ENCODE measurements around the gene CDC25A.
A peak's percentile ranks its signal among the peaks of the same experiment; 100 is the strongest.

CDC25A gene

DNA sequence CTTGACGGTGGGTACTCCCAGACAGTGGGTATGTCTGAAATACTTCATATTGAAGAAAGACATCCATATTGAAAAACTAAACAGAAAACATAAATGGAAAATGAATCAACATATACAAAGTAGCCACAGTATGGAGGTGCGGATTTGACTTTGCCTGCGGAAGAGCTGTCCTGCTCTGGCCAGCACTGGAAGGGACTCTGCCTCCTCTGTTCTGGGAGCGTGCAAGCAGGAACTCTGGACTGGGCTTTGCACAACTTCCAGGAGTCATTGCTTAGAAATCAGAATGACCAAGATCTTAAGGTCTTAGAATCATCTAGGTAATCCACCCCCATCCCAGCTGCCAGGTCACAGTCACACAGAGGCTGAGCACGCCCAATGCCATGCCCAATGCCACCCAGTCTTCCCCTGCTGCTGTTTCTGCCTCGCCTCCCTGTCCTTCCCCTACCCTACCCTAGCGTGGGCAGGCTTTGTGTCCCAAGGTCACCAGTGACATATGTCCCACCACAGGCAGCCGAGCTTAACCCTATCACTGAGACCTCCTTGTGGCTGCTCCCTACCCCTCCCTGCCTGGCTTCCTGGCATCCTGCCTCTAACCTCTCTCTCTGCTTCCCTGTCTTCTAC lies 36.3 kb downstream of the CDC25A start:
- TF ChIP-seq, protein P1, sequence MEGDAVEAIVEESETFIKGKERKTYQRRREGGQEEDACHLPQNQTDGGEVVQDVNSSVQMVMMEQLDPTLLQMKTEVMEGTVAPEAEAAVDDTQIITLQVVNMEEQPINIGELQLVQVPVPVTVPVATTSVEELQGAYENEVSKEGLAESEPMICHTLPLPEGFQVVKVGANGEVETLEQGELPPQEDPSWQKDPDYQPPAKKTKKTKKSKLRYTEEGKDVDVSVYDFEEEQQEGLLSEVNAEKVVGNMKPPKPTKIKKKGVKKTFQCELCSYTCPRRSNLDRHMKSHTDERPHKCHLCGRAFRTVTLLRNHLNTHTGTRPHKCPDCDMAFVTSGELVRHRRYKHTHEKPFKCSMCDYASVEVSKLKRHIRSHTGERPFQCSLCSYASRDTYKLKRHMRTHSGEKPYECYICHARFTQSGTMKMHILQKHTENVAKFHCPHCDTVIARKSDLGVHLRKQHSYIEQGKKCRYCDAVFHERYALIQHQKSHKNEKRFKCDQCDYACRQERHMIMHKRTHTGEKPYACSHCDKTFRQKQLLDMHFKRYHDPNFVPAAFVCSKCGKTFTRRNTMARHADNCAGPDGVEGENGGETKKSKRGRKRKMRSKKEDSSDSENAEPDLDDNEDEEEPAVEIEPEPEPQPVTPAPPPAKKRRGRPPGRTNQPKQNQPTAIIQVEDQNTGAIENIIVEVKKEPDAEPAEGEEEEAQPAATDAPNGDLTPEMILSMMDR (IDR thresholded peaks at IDR 0.05; ENCODE audit: low read depth, low read length, missing control alignments), result no peak
- no peak overlapping the region for H3K4me3 ChIP-seq (ENCODE audit: low read depth, low read length)
- in situ Hi-C loops (cut with HindIII; ENCODE audit: low sequenced_read_pairs), result no loop called here

DNA sequence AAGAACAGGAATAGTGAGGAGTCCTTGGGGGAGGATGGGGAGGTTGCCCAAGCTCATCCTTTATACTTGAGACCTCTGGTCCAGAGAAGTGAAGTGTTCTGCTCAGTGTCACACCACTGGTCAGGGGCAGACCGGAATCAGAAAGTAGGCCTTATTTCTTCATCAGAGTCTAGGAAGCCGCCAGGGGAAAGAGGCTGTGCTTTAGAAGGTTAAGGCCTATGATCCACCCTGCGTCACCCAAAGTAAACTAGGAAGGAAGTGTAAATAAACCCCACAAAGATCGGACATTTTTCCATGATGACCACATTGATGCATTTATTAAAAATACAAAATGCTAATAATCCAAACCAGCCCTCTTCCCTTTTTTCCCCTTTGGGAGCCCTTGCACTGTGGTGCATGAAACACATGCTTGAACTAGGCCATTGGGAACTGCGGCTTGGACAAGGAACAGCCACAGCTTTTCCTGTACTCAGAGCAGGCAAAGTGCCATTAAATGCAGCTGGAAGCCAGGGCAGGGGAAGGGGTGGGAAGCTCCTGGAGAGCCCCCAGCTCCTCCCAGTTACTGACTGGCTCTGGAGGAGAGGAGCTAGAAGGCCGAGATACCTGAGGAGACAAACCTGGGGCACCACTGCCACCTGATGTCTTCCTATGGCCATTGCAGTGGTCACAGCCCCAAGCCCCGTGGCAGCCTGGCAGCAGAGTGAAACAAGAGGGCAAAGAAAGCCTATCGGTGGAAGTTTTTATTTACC lies 37.0 kb downstream of the CDC25A start:
- TF ChIP-seq, protein P1 (IDR thresholded peaks at IDR 0.05; ENCODE audit: low read depth, low read length, missing control alignments), result peak; percentile 87
- in situ Hi-C loops (cut with HindIII; ENCODE audit: low sequenced_read_pairs), result no loop called here
- peak; percentile 82 for DNase-seq (ENCODE audit: low read depth)
- H3K4me3 ChIP-seq (ENCODE audit: low read depth, low read length), result no peak overlapping the region

More for the DNA sequence above, 36.3 kb downstream of the CDC25A start:
- no peak for DNase-seq (ENCODE audit: low read depth)

GRCh38 chr3:48143992-48144391 lies 44.2 kb downstream of the CDC25A start:
- in situ Hi-C loops (cut with HindIII; ENCODE audit: low sequenced_read_pairs), result no loop called here

DNA sequence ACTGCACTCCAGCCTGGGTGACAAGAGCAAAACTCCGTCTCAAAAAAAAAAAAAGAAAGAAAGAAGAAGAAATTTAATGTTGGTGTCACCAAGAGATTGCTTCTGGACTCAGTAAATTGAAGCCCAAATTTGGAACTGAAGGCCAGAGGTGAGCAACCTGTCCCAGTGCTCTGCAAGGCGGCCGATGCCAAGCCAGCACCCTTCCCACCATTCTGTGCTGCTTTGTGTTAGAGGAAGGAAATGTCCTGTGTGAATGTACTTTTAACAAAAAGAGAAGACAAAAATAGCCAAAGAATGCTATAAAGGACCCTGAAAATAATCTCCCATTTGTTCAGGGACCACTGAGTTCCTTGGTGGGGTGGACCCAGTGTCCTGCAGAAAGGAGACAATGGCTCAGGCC lies 44.6 kb downstream of the CDC25A start:
- in situ Hi-C loops (cut with HindIII; ENCODE audit: low sequenced_read_pairs), result no loop called here
- DNase-seq (ENCODE audit: low read depth), result no peak
- TF ChIP-seq, protein P1 (IDR thresholded peaks at IDR 0.05; ENCODE audit: low read depth, low read length, missing control alignments), result no peak
- no peak overlapping the region for H3K4me3 ChIP-seq (ENCODE audit: low read depth, low read length)

More at GRCh38 chr3:48143992-48144391, 44.2 kb downstream of the CDC25A start:
- H3K4me3 ChIP-seq (ENCODE audit: low read depth, low read length), result no peak overlapping the region
- TF ChIP-seq, protein P1 (IDR thresholded peaks at IDR 0.05; ENCODE audit: low read depth, low read length, missing control alignments), result no peak
- no peak for DNase-seq (ENCODE audit: low read depth)

- in situ Hi-C loops (cut with HindIII; ENCODE audit: low sequenced_read_pairs), result no loop called here
- no peak for DNase-seq (ENCODE audit: low read depth)
- TF ChIP-seq, protein P1 (IDR thresholded peaks at IDR 0.05; ENCODE audit: low read depth, low read length, missing control alignments), result no peak
- no peak overlapping the region for H3K4me3 ChIP-seq (ENCODE audit: low read depth, low read length)
Measured at GRCh38 chr3:48142316-48142870, 45.8 kb downstream of the CDC25A start.

DNA sequence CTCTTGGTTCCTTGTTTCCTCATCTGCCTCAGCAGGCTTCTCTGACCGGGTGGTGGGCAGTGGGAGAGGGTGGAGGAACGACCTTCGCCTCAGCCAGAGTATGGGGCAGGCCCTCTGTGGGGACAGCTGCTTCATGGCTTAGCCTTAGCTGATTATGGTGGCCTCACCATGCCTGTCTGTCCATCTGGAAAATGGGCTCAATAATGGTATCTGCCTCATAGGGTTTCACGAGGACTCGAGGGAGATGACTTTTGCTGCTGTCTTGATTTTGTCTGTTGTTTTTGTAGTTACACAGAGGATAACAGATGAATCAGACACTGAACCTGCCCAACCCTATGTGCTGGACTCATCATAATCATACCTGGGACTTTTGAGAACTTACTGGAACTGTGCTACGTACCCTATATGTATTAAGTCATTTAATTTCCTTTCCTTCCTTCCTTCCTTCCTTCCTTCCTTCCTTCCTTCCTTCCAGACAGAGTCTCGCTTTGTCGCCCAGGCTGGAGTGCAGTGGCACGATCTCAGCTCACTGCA lies 46.5 kb downstream of the CDC25A start:
- DNase-seq (ENCODE audit: low read depth), result no peak
- in situ Hi-C loops (cut with HindIII; ENCODE audit: low sequenced_read_pairs), result no loop called here
- TF ChIP-seq, protein P1 (IDR thresholded peaks at IDR 0.05; ENCODE audit: low read depth, low read length, missing control alignments), result no peak
- H3K4me3 ChIP-seq (ENCODE audit: low read depth, low read length), result no peak overlapping the region
